SK-N-SH (cell line): ENCODE results near the gene C1orf232. TPM values are rescaled to one million over a fixed set of nuclear protein-coding genes. Genes with fewer than 3 reads are reported as not detected.

ENCODE experiments used
- CTCF ChIA-PET: fragments of 300-600, 350-600 bp; formaldehyde crosslinking; extraction: SDS; loops from one replicate; lab custom pipeline; 2021; lab: Yijun Ruan, JAX
- POLR2A ChIA-PET: fragments of 350-600 bp; sonication (Branson Sonifier 250); formaldehyde crosslinking; extraction: SDS; loops from one replicate; lab custom pipeline; 2020; ENCODE audit warnings: antibody characterized with exemption, inconsistent platforms; lab: Yijun Ruan, JAX
- DNase-seq: peaks from one replicate; pipeline ENCODE4 v3.0.0; 2012
- H2AFZ ChIP-seq: fragments of 200-600 bp; sonication (generic); 2 replicates; pipeline ENCODE4 v1.8.1; 2016; ENCODE audit warnings: antibody characterized with exemption, mild to moderate bottlenecking, low read depth
- H3F3A ChIP-seq: fragments of 200-600 bp; sonication (generic); replicated peaks from 2 replicates; pipeline ENCODE3; 2016; ENCODE audit warnings: antibody characterized with exemption, mild to moderate bottlenecking; ENCODE audit not compliant: insufficient read depth
- H3K27ac ChIP-seq, 2 experiments: fragments of 200-500 bp in 1 of 2; fragments of 200-600 bp in 1 of 2; sonication (Bioruptor generic) in 1 of 2; sonication (generic), shearing (Covaris generic) in 1 of 2; 2 replicates each; pipeline versions ENCODE4 v1.5.1 to v1.6.1; 2014 to 2016; ENCODE audit warnings: low read depth in 2 of 2, inconsistent platforms in 1 of 2, low read length in 1 of 2, mild to moderate bottlenecking in 1 of 2, mixed read lengths in 1 of 2
- H3K27me3 ChIP-seq: fragments of 200-600 bp; sonication (generic), shearing (Covaris generic); 2 replicates; pipeline ENCODE4 v1.6.1; 2016; ENCODE audit warnings: mixed run types; ENCODE audit not compliant: insufficient read depth
- H3K36me3 ChIP-seq, 2 experiments: fragments of 200-500 bp in 1 of 2; fragments of 200-600 bp in 1 of 2; sonication (Bioruptor generic) in 1 of 2; sonication (generic) in 1 of 2; replicated peaks in 1 of 2; 2 replicates each; pipeline versions ENCODE3 to v1.5.1; 2014 to 2016; ENCODE audit warnings: low read length in 1 of 2, mild to moderate bottlenecking in 1 of 2; ENCODE audit not compliant: insufficient read depth in 2 of 2, control insufficient read depth in 1 of 2
- H3K4me1 ChIP-seq, 2 experiments: fragments of 200-500 bp in 1 of 2; fragments of 200-600 bp in 1 of 2; sonication (Bioruptor generic) in 1 of 2; sonication (generic), shearing (Covaris generic) in 1 of 2; 2 replicates each; pipeline versions ENCODE4 v1.5.1 to v1.6.1; 2014 to 2016; ENCODE audit warnings: low read depth in 1 of 2, low read length in 1 of 2, mixed run types in 1 of 2; ENCODE audit not compliant: insufficient read depth in 2 of 2, control insufficient read depth in 1 of 2
- H3K4me2 ChIP-seq: fragments of 200-600 bp; sonication (generic), shearing (Covaris generic); 2 replicates; pipeline ENCODE4 v1.6.1; 2017; ENCODE audit warnings: mixed run types
- H3K4me3 ChIP-seq, 2 experiments: fragments of 200-500 bp in 1 of 2; fragments of 200-600 bp in 1 of 2; sonication (Bioruptor generic) in 1 of 2; sonication (generic), shearing (Covaris generic) in 1 of 2; 2 replicates each; pipeline versions ENCODE4 v1.5.1 to v1.8.1; 2014 to 2016; ENCODE audit warnings: low read depth in 2 of 2, inconsistent platforms in 1 of 2, low read length in 1 of 2, mild to moderate bottlenecking in 1 of 2, mixed read lengths in 1 of 2, moderate library complexity in 1 of 2
- H3K79me2 ChIP-seq: fragments of 200-600 bp; sonication (generic); 2 replicates; pipeline ENCODE4 v1.8.1; 2017; ENCODE audit warnings: mild to moderate bottlenecking; ENCODE audit not compliant: insufficient read depth
- H3K9ac ChIP-seq: fragments of 200-600 bp; sonication (generic); 2 replicates; pipeline ENCODE4 v1.6.1; 2017; ENCODE audit warnings: mixed run types
- H3K9me2 ChIP-seq: fragments of 200-600 bp; sonication (generic); 2 replicates; pipeline ENCODE4 v1.6.1; 2017; ENCODE audit warnings: mixed run types
- H3K9me3 ChIP-seq: fragments of 200-600 bp; sonication (generic); 2 replicates; pipeline ENCODE4 v1.6.1; 2017; ENCODE audit warnings: mixed run types, mild to moderate bottlenecking, moderate library complexity
- H4K20me1 ChIP-seq: fragments of 200-600 bp; sonication (generic); 2 replicates; pipeline ENCODE4 v1.6.1; 2017; ENCODE audit warnings: mild to moderate bottlenecking, mixed run types; ENCODE audit not compliant: insufficient read depth
- CTCF ChIP-seq: fragments of 200-600 bp; sonication (generic); IDR thresholded peaks from 2 replicates; pipeline ENCODE4 v1.6.1; 2017; ENCODE audit warnings: antibody characterized with exemption, mild to moderate bottlenecking, moderate library complexity
- EZH2phosphoT487 ChIP-seq: fragments of 200-600 bp; sonication (generic); IDR thresholded peaks from 2 replicates; pipeline ENCODE4 v1.6.1; 2017; ENCODE audit warnings: low read depth, mixed run types, mild to moderate bottlenecking, antibody characterized with exemption, moderate library complexity, borderline replicate concordance
- FOXM1 ChIP-seq: IDR thresholded peaks from 2 replicates; pipeline ENCODE4 v1.4.0; 2012; ENCODE audit warnings: low read depth, mild to moderate bottlenecking
- GABPA ChIP-seq: IDR thresholded peaks from 2 replicates; pipeline ENCODE4 v1.4.0; 2012; ENCODE audit warnings: low read depth, mild to moderate bottlenecking
- GATA2 ChIP-seq: sonication (generic); formaldehyde crosslinking; IDR thresholded peaks from 2 replicates; pipeline ENCODE4 v1.5.0; 2020; ENCODE audit warnings: mild to moderate bottlenecking, missing genetic modification reagents
- RAD21 ChIP-seq: IDR thresholded peaks from 2 replicates; pipeline ENCODE4 v1.6.1; 2012; ENCODE audit warnings: mild to moderate bottlenecking, low read length
- SMC3 ChIP-seq: IDR thresholded peaks from 2 replicates; pipeline ENCODE4 v1.6.1; 2012; ENCODE audit warnings: low read depth, low read length, improper control_type of control experiment
- TEAD4 ChIP-seq: IDR thresholded peaks from 2 replicates; pipeline ENCODE4 v1.4.0; 2012; ENCODE audit warnings: mild to moderate bottlenecking, borderline replicate concordance; ENCODE audit not compliant: insufficient read depth
- WGBS: methylation state at CpG from one replicate; pipeline ENCODE4 v1.1.6; 2017; ENCODE audit warnings: low lambda C conversion rate; 5-methylcytosine and 5-hydroxymethylcytosine counted together
- polyA plus RNA-seq, 3 experiments: library from polyadenylated mRNA; depleted of rRNA; stranded (reverse); fragments of >200 nt; gene quantifications; 2 replicates each; pipeline ENCODE4 v1.2.3, GENCODE V29; 2012

C1orf232 gene
- polyA plus RNA-seq, 1 of the 3 experiments (the other 2 are of a cell fraction), result not detected

GRCh38 chr1:26191739-26192138 is 23.0 kb upstream of the C1orf232 start:
- no peaks in the 10 kb centered on the region for H3K4me1 ChIP-seq
- no peaks in the 10 kb centered on the region for H4K20me1 ChIP-seq
- H3K27ac ChIP-seq, result no peak overlapping the region
- no peaks in the 10 kb centered on the region for H3K9me2 ChIP-seq
- no peaks in the 10 kb centered on the region for H3K36me3 ChIP-seq
- no peak for DNase-seq
- no peak overlapping the region for H3K9ac ChIP-seq
- H3K79me2 ChIP-seq, result no peaks in the 10 kb centered on the region
- no peak overlapping the region for H2AFZ ChIP-seq
- WGBS, result 51% methylated on average over 3 of the region's 3 CpGs
- no peak overlapping the region for H3K4me3 ChIP-seq
- no peaks in the 10 kb centered on the region for H3F3A ChIP-seq
- H3K27me3 ChIP-seq, result no peaks in the 10 kb centered on the region; the same call in 1 of the 2 replicates
- POLR2A ChIA-PET, result no interaction called here
- no peaks in the 10 kb centered on the region for H3K9me3 ChIP-seq
- no peak for TF ChIP-seq SMC3
- no peak for TF ChIP-seq EZH2phosphoT487
- TF ChIP-seq TEAD4, result no peak
- TF ChIP-seq RAD21, result no peak
- TF ChIP-seq, all 33 proteins: peak for 0
- H3K4me2 ChIP-seq, result no peak overlapping the region
- CTCF ChIA-PET, result no interaction called here

- no peaks in the 10 kb centered on the region for H3F3A ChIP-seq
- no peak for DNase-seq
- ChIA-PET CTCF (interaction anchor here (1.9 kb wide), 1 partner anchor 12 kb away, joined by 4 read pairs; no protein-coding TSS in a partner anchor), POLR2A (no interaction called here)
- no peak within 1 kb of the TSS for H3K9ac ChIP-seq
- no peak within 1 kb of the TSS for H3K27ac ChIP-seq
- no peak within 1 kb of the TSS; a peak in 1 of 4 replicates for H3K4me3 ChIP-seq
- H3K4me1 ChIP-seq, result no peaks in the 10 kb centered on the region
- no peaks in the 10 kb centered on the region for H3K79me2 ChIP-seq
- no peak within 1 kb of the TSS for H2AFZ ChIP-seq
- H3K36me3 ChIP-seq, result no peaks in the 10 kb centered on the region
- TF ChIP-seq FOXM1 (no peak), CTCF (peak; percentile 28), GABPA (no peak)
- TF ChIP-seq, all 33 proteins: peak for 1
- Histone ChIP-seq H3K4me2 (no peak within 1 kb of the TSS), H3K9me3 (no peaks in the 10 kb centered on the region), H3K27me3 (no peaks in the 10 kb centered on the region; the same call in 1 of the 2 replicates), H4K20me1 (no peaks in the 10 kb centered on the region), H3K9me2 (no peaks in the 10 kb centered on the region)
- WGBS, result 73% methylated on average over 16 of the region's 16 CpGs
Observed at GRCh38 chr1:26190373-26190987, 21.7 kb upstream of the C1orf232 start, which contains the start of gene CATSPER4. CATSPER4 (plus strand) TSS chr1:26190602; CDS start chr1:26190628, 26 bp downstream.

GRCh38 chr1:26189751-26190275 is 21.1 kb upstream of the C1orf232 start:
- no peak overlapping the region for H3K4me3 ChIP-seq
- H2AFZ ChIP-seq, result no peak overlapping the region
- H3F3A ChIP-seq, result no peaks in the 10 kb centered on the region
- no peak for TF ChIP-seq GATA2
- TF ChIP-seq CTCF, result peak; percentile 7; the same call in 1 of the 2 replicates
- ChIA-PET CTCF (interaction anchor here (1.0 to 1.9 kb wide), 3 partner anchors 13 to 20 kb away, joined by 3 to 4 read pairs (median 4); partner anchors contain the start of gene ZNF593), POLR2A (no interaction called here)
- H4K20me1 ChIP-seq, result no peaks in the 10 kb centered on the region
- no peaks in the 10 kb centered on the region for H3K9me3 ChIP-seq
- no peaks in the 10 kb centered on the region for H3K79me2 ChIP-seq
- no peaks in the 10 kb centered on the region for H3K4me1 ChIP-seq
- no peak for DNase-seq
- H3K4me2 ChIP-seq, result no peak overlapping the region
- H3K27ac ChIP-seq, result no peak overlapping the region
- no peaks in the 10 kb centered on the region for H3K36me3 ChIP-seq
- no peak overlapping the region for H3K9ac ChIP-seq
- no peaks in the 10 kb centered on the region for H3K9me2 ChIP-seq
- WGBS, result 64% methylated on average over 5 of the region's 7 CpGs
- H3K27me3 ChIP-seq, result no peaks in the 10 kb centered on the region; the same call in 1 of the 2 replicates
